GM18526 (cell line): Measurements from ENCODE around the gene ALG1.

Source experiments
- POLR2A ChIP-seq: IDR thresholded peaks from 3 replicates; pipeline ENCODE4 v1.6.1; 2011; ENCODE audit not compliant: insufficient read length; ENCODE audit errors: extremely low read depth

ALG1 gene

DNA sequence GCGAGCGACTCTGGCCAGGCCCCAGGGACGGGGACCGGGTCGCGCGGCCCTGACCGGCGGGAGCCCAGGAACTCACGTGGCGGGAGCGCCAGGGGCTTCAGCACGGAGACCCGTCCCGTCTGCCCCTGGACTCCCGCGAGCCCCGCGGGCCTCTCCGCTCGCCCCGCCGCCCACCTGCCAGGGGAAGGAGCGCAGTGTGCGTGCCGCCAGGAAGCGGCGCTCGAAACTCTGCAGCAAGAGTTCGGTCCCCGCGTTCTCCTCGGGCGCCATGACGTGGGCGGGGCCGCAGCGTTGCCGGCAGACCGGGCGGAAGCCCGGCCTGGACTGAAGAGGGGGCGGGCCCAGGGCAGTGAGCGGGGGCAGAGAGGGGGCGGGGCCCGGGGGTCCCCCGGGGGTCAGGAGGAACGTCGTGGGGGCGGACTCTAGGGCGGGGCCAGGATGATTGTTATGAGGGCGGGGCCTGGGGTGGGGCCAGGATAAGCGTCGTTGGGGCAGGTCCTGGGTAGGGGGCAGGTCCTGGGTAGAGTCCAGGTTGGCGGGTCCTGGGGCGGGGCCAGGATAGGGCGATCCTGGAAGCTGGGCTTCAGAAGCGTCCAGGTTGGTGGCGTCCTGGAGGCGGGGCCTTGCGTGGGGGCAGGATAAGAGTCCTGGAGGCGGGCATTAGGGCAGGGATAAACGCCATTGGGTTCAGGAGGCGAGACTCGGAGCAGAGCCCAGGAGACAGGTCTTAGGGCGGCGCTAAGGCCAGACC, 26.0 kb downstream of the ALG1 start, which contains the start of gene EEF2KMT:
Gene EEF2KMT (minus strand): TSS at position 326 of the 751 bp plus-strand sequence. CDS start 56 bp downstream, at position 270.
- peak; percentile 25 for TF ChIP-seq POLR2A

- TF ChIP-seq POLR2A = no peak
Observed at GRCh38 chr16:5108505-5109158, 37.0 kb downstream of the ALG1 start.
